Neural cell (in vitro differentiated cells): ENCODE data around the gene FBXL2.

Source experiments
- EP300 ChIP-seq: fragments of 450-650 bp; conservative IDR thresholded peaks from 2 replicates; pipeline ENCODE4 v1.6.1; 2014; ENCODE audit warnings: antibody characterized with exemption, mild to moderate bottlenecking, moderate library complexity; ENCODE audit not compliant: poor library complexity, severe bottlenecking
- EZH2 ChIP-seq: fragments of 200-600, 300-800 bp; shearing (Covaris generic), sonication (generic); IDR thresholded peaks from 2 replicates; pipeline ENCODE4 v1.6.1; 2014; ENCODE audit warnings: antibody characterized with exemption, low read length, borderline replicate concordance, mild to moderate bottlenecking; ENCODE audit not compliant: insufficient read depth, poor library complexity, severe bottlenecking
- POLR2AphosphoS5 ChIP-seq: IDR thresholded peaks from 2 replicates; pipeline ENCODE4 v1.6.1; 2012
- RAD21 ChIP-seq: fragments of 450-650 bp; conservative IDR thresholded peaks from 2 replicates; pipeline ENCODE4 v1.6.1; 2014; ENCODE audit warnings: antibody characterized with exemption, mild to moderate bottlenecking, moderate library complexity
- SMC3 ChIP-seq: fragments of 450-650 bp; conservative IDR thresholded peaks from 2 replicates; pipeline ENCODE4 v1.6.1; 2014; ENCODE audit warnings: antibody characterized with exemption, mild to moderate bottlenecking, moderate library complexity; ENCODE audit not compliant: poor library complexity
- TF ChIP-seq, protein P1 (sequence below): fragments of 450-650 bp; IDR thresholded peaks from 2 replicates; pipeline ENCODE4 v1.5.1; 2014; ENCODE audit warnings: antibody characterized with exemption, mild to moderate bottlenecking, moderate library complexity; ENCODE audit not compliant: poor library complexity, severe bottlenecking

DNA sequence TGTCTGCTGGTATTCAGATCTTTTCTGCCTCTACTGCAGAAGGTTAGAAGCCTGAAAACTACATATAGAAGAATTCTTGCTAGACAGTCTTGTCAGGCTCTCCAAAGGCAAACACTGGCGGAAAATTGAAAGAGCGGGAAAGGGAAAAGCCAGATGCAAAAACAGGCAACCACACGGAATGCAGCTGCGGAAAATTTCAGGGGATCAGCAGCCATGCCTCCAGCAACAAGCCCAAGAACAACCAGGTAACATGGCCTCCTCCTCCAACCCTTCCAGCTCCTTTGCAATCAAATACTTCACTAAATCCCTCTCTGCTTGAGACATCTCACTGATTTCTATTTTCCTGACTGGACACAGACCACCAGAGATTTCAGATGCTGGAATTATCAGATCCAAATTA lies 153.3 kb downstream of the FBXL2 start:
- TF ChIP-seq SMC3 (no peak), EP300 (no peak), POLR2AphosphoS5 (no peak), EZH2 (no peak), RAD21 (no peak)
- TF ChIP-seq, protein P1, sequence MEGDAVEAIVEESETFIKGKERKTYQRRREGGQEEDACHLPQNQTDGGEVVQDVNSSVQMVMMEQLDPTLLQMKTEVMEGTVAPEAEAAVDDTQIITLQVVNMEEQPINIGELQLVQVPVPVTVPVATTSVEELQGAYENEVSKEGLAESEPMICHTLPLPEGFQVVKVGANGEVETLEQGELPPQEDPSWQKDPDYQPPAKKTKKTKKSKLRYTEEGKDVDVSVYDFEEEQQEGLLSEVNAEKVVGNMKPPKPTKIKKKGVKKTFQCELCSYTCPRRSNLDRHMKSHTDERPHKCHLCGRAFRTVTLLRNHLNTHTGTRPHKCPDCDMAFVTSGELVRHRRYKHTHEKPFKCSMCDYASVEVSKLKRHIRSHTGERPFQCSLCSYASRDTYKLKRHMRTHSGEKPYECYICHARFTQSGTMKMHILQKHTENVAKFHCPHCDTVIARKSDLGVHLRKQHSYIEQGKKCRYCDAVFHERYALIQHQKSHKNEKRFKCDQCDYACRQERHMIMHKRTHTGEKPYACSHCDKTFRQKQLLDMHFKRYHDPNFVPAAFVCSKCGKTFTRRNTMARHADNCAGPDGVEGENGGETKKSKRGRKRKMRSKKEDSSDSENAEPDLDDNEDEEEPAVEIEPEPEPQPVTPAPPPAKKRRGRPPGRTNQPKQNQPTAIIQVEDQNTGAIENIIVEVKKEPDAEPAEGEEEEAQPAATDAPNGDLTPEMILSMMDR, result no peak
